HepG2 (cell line): ENCODE data around the gene HP1BP3. TPM values are rescaled to one million over a fixed set of nuclear protein-coding genes. Genes with fewer than 3 reads are reported as not detected.

Source experiments
- ATAC-seq: fragments of 200-7000 bp; cut with Tn5 transposase; 3 replicates; pipeline ENCODE4 v1.9.1; 2020; ENCODE audit warnings: mild to moderate bottlenecking, moderate library complexity
- BruUV-seq: library from RNA; stranded (reverse); fragments of 400-500 nt; replicated peaks from 2 replicates; lab custom pipeline; 2021; lab: Mats Ljungman, UMichigan
- CTCF ChIA-PET: fragments of 300-600 bp; formaldehyde crosslinking; extraction: SDS; loops from one replicate; lab custom pipeline; 2021; ENCODE audit warnings: low total read pairs, inconsistent platforms, low intra/inter-chr PET ratio; lab: Yijun Ruan, JAX
- POLR2A ChIA-PET: fragments of 350-600 bp; sonication (Branson Sonifier 250); formaldehyde crosslinking; loops from one replicate; lab custom pipeline; 2020; ENCODE audit warnings: antibody characterized with exemption, inconsistent platforms; lab: Yijun Ruan, JAX
- DNase-seq: peaks from one replicate; pipeline ENCODE4 v3.0.0-alpha.2; 2015; ENCODE audit warnings: low spot score
- FAIRE-seq: peaks from 3 replicates; lab custom pipeline; 2011; peaks lifted over from hg19 to GRCh38; lab: Jason Lieb, UNC
- H2AFZ ChIP-seq: one replicate; pipeline ENCODE4 v1.6.1; 2011; ENCODE audit warnings: low read length, inconsistent platforms
- H3K27ac ChIP-seq: fragments of 300-600 bp; 3 replicates; pipeline ENCODE4 v1.8.0; 2011; ENCODE audit warnings: mixed run types, mild to moderate bottlenecking, mixed read lengths, low read length, inconsistent platforms; ENCODE audit not compliant: insufficient read depth; ENCODE audit errors: extremely low read length
- H3K27me3 ChIP-seq, 2 experiments: fragments of 200-600 bp in 1 of 2; 2 replicates in 1 of 2; 3 replicates in 1 of 2; pipeline versions ENCODE4 v1.6.0 to v1.8.0; 2011; ENCODE audit warnings: low read length in 2 of 2, mild to moderate bottlenecking in 2 of 2, moderate library complexity in 2 of 2, inconsistent platforms in 1 of 2; ENCODE audit not compliant: insufficient read depth in 2 of 2, control insufficient read depth in 1 of 2
- H3K36me3 ChIP-seq, 2 experiments: fragments of 200-600 bp in 1 of 2; replicated peaks in 1 of 2; 2 replicates in 1 of 2; 3 replicates in 1 of 2; pipeline versions ENCODE4 v1.5.1 to v1.8.0; 2011; ENCODE audit warnings: low read length in 2 of 2, inconsistent platforms in 1 of 2; ENCODE audit not compliant: insufficient read depth in 2 of 2, control insufficient read depth in 1 of 2
- H3K4me1 ChIP-seq: 2 replicates; pipeline ENCODE4 v1.5.1; 2012; ENCODE audit warnings: low read length, inconsistent platforms; ENCODE audit not compliant: insufficient read depth
- H3K4me2 ChIP-seq: 2 replicates; pipeline ENCODE4 v1.6.0; 2011; ENCODE audit warnings: low read depth, low read length, inconsistent platforms
- H3K4me3 ChIP-seq, 3 experiments: fragments of 200-600 bp in 1 of 3; sonication (generic), shearing (Covaris generic) in 1 of 3; replicated peaks in 1 of 3; 2 replicates each; pipeline ENCODE4 v1.5.1; 2011 to 2016; ENCODE audit warnings: low read length in 3 of 3, inconsistent platforms in 2 of 3, low read depth in 2 of 3, mild to moderate bottlenecking in 2 of 3, control low read depth in 1 of 3, mixed read lengths in 1 of 3; ENCODE audit not compliant: insufficient read depth in 1 of 3
- H3K79me2 ChIP-seq: one replicate; pipeline ENCODE4 v1.6.1; 2011; ENCODE audit warnings: low read length, inconsistent platforms; ENCODE audit not compliant: insufficient read depth
- H3K9ac ChIP-seq: 2 replicates; pipeline ENCODE4 v1.6.0; 2011; ENCODE audit warnings: mild to moderate bottlenecking, low read depth, low read length, inconsistent platforms; ENCODE audit not compliant: insufficient read depth
- H3K9me3 ChIP-seq: 2 replicates; pipeline ENCODE4 v1.5.1; 2012; ENCODE audit warnings: mild to moderate bottlenecking, low read length
- H4K20me1 ChIP-seq: 2 replicates; pipeline ENCODE4 v1.6.0; 2011; ENCODE audit warnings: inconsistent platforms, mild to moderate bottlenecking, low read length, moderate library complexity; ENCODE audit not compliant: insufficient read depth
- AGO1 ChIP-seq: fragments of 200-400 bp; formaldehyde crosslinking; IDR thresholded peaks from 2 replicates; pipeline ENCODE4 v1.6.1; 2017; ENCODE audit warnings: mild to moderate bottlenecking, low read depth, low read length, moderate library complexity; ENCODE audit not compliant: poor library complexity, severe bottlenecking
- AKAP8 ChIP-seq: sonication (generic); formaldehyde crosslinking; IDR thresholded peaks from 2 replicates; pipeline ENCODE4 v1.5.1; 2020; ENCODE audit warnings: mild to moderate bottlenecking, missing genetic modification reagents
- BHLHE40 ChIP-seq: IDR thresholded peaks from 2 replicates; pipeline ENCODE4 v1.6.1; 2011; ENCODE audit warnings: low read length, improper control_type of control experiment
- MEF2D ChIP-seq: sonication (generic); formaldehyde crosslinking; IDR thresholded peaks from 2 replicates; pipeline ENCODE4 v1.5.1; 2020; ENCODE audit warnings: mild to moderate bottlenecking, missing genetic modification reagents
- POLR2A ChIP-seq, 2 experiments: IDR thresholded peaks; 2 replicates each; pipeline ENCODE4 v1.6.1; 2011; ENCODE audit warnings: low read depth in 2 of 2, low read length in 2 of 2, mild to moderate bottlenecking in 1 of 2, moderate library complexity in 1 of 2; ENCODE audit not compliant: insufficient read depth in 1 of 2
- SALL2 ChIP-seq: sonication (generic); formaldehyde crosslinking; IDR thresholded peaks from 2 replicates; pipeline ENCODE4 v1.8.1; 2023; ENCODE audit warnings: mild to moderate bottlenecking, missing genetic modification reagents, inconsistent platforms
- TCF12 ChIP-seq, 2 experiments: fragments of 450-650 bp in 1 of 2; sonication (generic) in 1 of 2; formaldehyde crosslinking in 1 of 2; IDR thresholded peaks; 2 replicates each; pipeline versions ENCODE4 v1.6.1 to v1.8.0; 2017 to 2022; ENCODE audit warnings: antibody characterized with exemption in 1 of 2, mild to moderate bottlenecking in 1 of 2, missing genetic modification reagents in 1 of 2, moderate library complexity in 1 of 2
- ZNF235 ChIP-seq: sonication (generic); formaldehyde crosslinking; IDR thresholded peaks from 2 replicates; pipeline ENCODE4 v1.8.1; 2023; ENCODE audit warnings: mild to moderate bottlenecking, missing genetic modification reagents, borderline replicate concordance
- ZNF768 ChIP-seq: sonication (generic); formaldehyde crosslinking; IDR thresholded peaks from 2 replicates; pipeline ENCODE4 v1.4.0; 2020; ENCODE audit warnings: missing genetic modification reagents
- ZNF772 ChIP-seq: sonication (generic); formaldehyde crosslinking; IDR thresholded peaks from 2 replicates; pipeline ENCODE4 v1.5.0; 2020; ENCODE audit warnings: mild to moderate bottlenecking, missing genetic modification reagents
- ZSCAN25 ChIP-seq: sonication (generic); formaldehyde crosslinking; IDR thresholded peaks from 2 replicates; pipeline ENCODE4 v1.8.0; 2022; ENCODE audit warnings: mild to moderate bottlenecking, missing genetic modification reagents
- WGBS: methylation state at CpG from one replicate; pipeline ENCODE4 v1.1.6; 2017; ENCODE audit warnings: low lambda C conversion rate; 5-methylcytosine and 5-hydroxymethylcytosine counted together
- in situ Hi-C: cut with HindIII; loops from 2 replicates; pipeline ENCODE4 v1.10.0; 2017; ENCODE audit warnings: low pct_unique_long_range_greater_than_20kb; ENCODE audit not compliant: extremely low pct_ligation_motif_present
- intact Hi-C: fragments of 100-400 bp; cut with micrococcal nuclease; formaldehyde crosslinking; loops from one replicate; pipeline ENCODE4 v1.10.0; 2022; ENCODE audit not compliant: unreplicated experiment
- polyA plus RNA-seq, 8 experiments: library from polyadenylated mRNA; depleted of rRNA in 3 of 8; stranded (reverse) in 7 of 8; unstranded in 1 of 8; fragments of >200 nt; fragmentation: Illumina TruSeq in 4 of 8; extraction: Trizol in 4 of 8; gene quantifications; 2 replicates each; pipeline versions ENCODE4 v1.2.1 to v1.2.3, GENCODE V29; 2011 to 2016; ENCODE audit warnings: low read depth in 4 of 8, missing spikeins in 1 of 8, mixed read lengths in 1 of 8; ENCODE audit not compliant: insufficient read depth in 1 of 8
- total RNA-seq, 5 experiments: library from RNA; depleted of rRNA; stranded (reverse); fragments of >200 nt; fragmentation: Illumina TruSeq; extraction: Trizol; gene quantifications; 2 replicates each; pipeline ENCODE4 v1.2.3, GENCODE V29; 2016; ENCODE audit warnings: low read depth in 1 of 5

The HP1BP3 gene
- total and polyA plus RNA-seq, 2 of the 13 experiments (the other 11 are each of a cell fraction or from before 2014, with no cell fraction given): 98.5 to 137 TPM

GRCh38 chr1:20723537-20724363, 63.4 kb downstream of the HP1BP3 start:
- no peak overlapping the region for H3K9ac ChIP-seq
- no peaks in the 10 kb centered on the region for H3K9me3 ChIP-seq
- no peak for DNase-seq
- TF ChIP-seq ZNF768 (CRISPR knock-in tag): no peak
- TF ChIP-seq, all 625 proteins: peak for 0
- peaks cover 8% of the 10 kb centered on the region; the same call in 1 of the 2 replicates for H3K4me1 ChIP-seq
- ChIA-PET POLR2A (interaction anchor here (1.3 kb wide), 1 partner anchor 27 kb away, joined by 3 read pairs; no protein-coding TSS in a partner anchor), CTCF (no interaction called here)
- H2AFZ ChIP-seq: no peak overlapping the region
- H3K4me2 ChIP-seq: no peak overlapping the region
- no peaks in the 10 kb centered on the region for H4K20me1 ChIP-seq
- H3K79me2 ChIP-seq: no peaks in the 10 kb centered on the region
- 74% methylated on average over 26 of the region's 35 CpGs for whole genome bisulfite sequencing
- BruUV-seq: no TSS peak
- ATAC-seq (no peak), FAIRE-seq (no peak)
- H3K4me3 ChIP-seq: no peak overlapping the region
- H3K36me3 ChIP-seq: no peaks in the 10 kb centered on the region
- intact Hi-C loops: no loop called here
- in situ Hi-C loops: no loop called here
- H3K27ac ChIP-seq: no peak overlapping the region
- H3K27me3 ChIP-seq: peaks cover 3 to 13% of the 10 kb centered on the region in 2 experiments; a peak in 3 of 5 replicates

GRCh38 chr1:20723159-20723536, 64.0 kb downstream of the HP1BP3 start:
- Histone ChIP-seq H3K79me2 (no peaks in the 10 kb centered on the region), H2AFZ (no peak overlapping the region), H3K27ac (no peak overlapping the region), H3K4me3 (no peak overlapping the region), H3K9ac (no peak overlapping the region), H3K27me3 (peaks cover 4 to 16% of the 10 kb centered on the region in 2 experiments; a peak in 4 of 5 replicates), H4K20me1 (no peaks in the 10 kb centered on the region), H3K4me2 (no peak overlapping the region), H3K9me3 (no peaks in the 10 kb centered on the region), H3K4me1 (0 out of 2 replicates have a peak, but pooled peaks cover 8% of the 10 kb centered on the region), H3K36me3 (no peaks in the 10 kb centered on the region)
- in situ Hi-C loops (no loop called here), intact Hi-C loops (no loop called here)
- FAIRE-seq (no peak), DNase-seq (no peak), ATAC-seq (no peak)
- 60% methylated on average over 2 of the region's 4 CpGs for WGBS
- no TSS peak for BruUV-seq
- ChIA-PET CTCF (no interaction called here), POLR2A (no interaction called here)
- no peak for TF ChIP-seq ZSCAN25 (CRISPR knock-in tag)
- no peak for TF ChIP-seq AKAP8
- TF ChIP-seq SALL2: no peak
- no peak for TF ChIP-seq MEF2D (CRISPR knock-in tag)
- no peak for TF ChIP-seq ZNF772
- TF ChIP-seq BHLHE40: no peak
- TF ChIP-seq POLR2A (IDR thresholded peaks at IDR 0.05; ENCODE audit: insufficient read depth in 1 of 2, low read depth in 2 of 2, low read length in 2 of 2): no peak
- no peak for TF ChIP-seq AGO1
- TF ChIP-seq TCF12 (IDR thresholded peaks at IDR 0.05): no peak
- TF ChIP-seq TCF12 (CRISPR knock-in tag; IDR thresholded peaks at IDR 0.05): no peak
- TF ChIP-seq ZNF235 (CRISPR knock-in tag): no peak
